ENCODE measurements around the gene IGFBP4.

- TF ChIP-seq, protein P1, sequence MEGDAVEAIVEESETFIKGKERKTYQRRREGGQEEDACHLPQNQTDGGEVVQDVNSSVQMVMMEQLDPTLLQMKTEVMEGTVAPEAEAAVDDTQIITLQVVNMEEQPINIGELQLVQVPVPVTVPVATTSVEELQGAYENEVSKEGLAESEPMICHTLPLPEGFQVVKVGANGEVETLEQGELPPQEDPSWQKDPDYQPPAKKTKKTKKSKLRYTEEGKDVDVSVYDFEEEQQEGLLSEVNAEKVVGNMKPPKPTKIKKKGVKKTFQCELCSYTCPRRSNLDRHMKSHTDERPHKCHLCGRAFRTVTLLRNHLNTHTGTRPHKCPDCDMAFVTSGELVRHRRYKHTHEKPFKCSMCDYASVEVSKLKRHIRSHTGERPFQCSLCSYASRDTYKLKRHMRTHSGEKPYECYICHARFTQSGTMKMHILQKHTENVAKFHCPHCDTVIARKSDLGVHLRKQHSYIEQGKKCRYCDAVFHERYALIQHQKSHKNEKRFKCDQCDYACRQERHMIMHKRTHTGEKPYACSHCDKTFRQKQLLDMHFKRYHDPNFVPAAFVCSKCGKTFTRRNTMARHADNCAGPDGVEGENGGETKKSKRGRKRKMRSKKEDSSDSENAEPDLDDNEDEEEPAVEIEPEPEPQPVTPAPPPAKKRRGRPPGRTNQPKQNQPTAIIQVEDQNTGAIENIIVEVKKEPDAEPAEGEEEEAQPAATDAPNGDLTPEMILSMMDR (conservative IDR thresholded peaks at IDR 0.05 in 1 of 2, IDR thresholded peaks at IDR 0.05 in 1 of 2; ENCODE audit: low read depth in 1 of 2, low read length in 2 of 2): no peak
- TF ChIP-seq EZH2 (IDR thresholded peaks at IDR 0.05; ENCODE audit: low read length, missing control alignments): no peak
Observed at GRCh38 chr17:40432864-40433528, 10.3 kb upstream of the IGFBP4 start.
